ENCODE measurements around the gene CCNT1. TPM values are rescaled to one million over a fixed set of nuclear protein-coding genes. Genes with fewer than 3 reads are reported as not detected.
"Not testable (repeated sequence)": the region's sequence is repeated elsewhere in the genome, so short reads cannot be mapped to it uniquely, and the experiment has no call there.

The CCNT1 gene
- total RNA-seq, 1 donor from 2014 or later: 28.9 TPM

DNA sequence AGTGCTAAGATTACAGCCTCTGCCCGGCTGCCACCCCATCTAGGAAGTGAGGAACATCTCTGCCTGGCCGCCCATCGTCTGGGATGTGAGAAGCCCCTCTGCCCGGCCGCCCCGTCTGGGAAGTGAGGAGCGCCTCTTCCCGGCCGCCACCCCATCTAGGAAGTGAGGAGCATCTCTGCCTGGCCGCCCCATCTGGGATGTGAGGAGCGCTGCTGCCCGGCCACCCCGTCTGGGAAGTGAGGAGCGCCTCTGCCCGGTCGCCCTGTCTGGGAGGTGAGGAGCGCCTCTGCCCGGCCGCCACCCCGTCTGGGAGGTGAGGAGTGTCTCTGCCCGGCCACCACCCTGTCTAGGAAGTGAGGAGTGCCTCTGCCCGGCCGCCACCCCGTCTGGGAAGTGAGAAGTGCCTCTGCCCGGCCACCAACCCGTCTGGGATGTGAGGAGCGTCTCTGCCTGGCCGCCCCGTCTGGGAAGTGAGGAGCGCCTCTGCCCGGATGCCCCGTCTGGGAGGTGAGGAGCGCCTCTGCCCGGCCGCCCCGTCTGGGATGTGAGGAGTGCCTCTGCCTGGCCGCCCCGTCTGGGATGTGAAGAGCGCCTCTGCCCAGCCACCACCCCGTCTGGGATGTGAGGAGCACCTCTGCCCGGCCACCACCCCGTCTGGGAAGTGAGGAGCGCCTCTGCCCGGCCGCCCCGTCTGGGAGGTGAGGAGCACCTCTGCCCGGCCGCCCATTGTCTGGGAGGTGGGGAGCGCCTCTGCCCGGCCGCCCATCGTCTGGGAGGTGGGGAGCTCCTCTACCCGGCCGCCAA is 74.6 kb downstream of the CCNT1 start:
- not testable (repeated sequence) for DNase-seq (ENCODE audit: low spot score)

DNA sequence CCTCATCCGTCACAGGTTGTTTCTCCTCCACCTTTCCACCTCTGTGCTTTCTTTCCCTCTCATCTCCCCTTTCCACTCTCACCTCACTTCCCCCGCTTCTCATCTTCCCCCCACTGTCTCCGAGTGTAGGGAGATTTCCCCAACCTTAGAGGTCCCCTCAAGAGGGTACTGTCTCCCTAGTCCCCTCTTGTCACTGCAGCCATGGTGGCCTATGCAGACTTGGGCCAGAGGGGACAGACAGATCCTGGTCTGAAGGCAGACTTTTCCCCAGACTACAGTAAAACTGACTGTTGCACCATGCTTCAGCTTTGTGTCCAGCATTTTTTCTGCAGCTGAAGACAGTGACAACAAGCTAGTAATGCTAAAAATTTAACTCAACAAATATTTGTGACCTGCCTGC is 75.7 kb downstream of the CCNT1 start:
- DNase-seq (ENCODE audit: low spot score): no peak

DNA sequence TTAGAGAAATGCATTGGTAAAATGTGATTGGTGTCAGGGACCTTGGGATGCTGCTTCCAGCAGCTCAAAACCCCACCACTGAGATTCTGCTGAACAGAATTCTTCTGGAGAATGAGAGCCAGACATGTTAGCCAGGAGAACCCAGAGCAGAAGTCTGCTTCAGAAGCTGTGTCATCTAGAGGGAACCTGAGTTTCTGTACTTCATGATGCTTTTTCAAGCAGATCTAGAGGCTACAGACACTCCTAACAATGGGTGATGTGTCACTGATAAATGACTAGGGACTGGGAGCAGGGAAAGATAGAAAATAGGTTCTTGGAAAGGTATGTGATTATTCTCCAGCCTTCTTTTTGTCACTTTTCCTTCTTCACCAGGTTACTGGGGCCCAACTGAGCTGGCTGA is 76.1 kb downstream of the CCNT1 start:
- no peak for DNase-seq (ENCODE audit: low spot score)

Small RNA genes within 50 kb of the gene (microRNA-seq; reads per million reads assigned to microRNA genes)
- 4.4 reads per million for gene MIR1291 (ENCODE audit: borderline number of aligned reads)

Other genes starting within 250 kb of the CCNT1 start
- not detected for gene ANP32D, start 244.1 kb downstream of the CCNT1 start, total RNA-seq
- not detected for gene C12orf54, start 234.2 kb downstream of the CCNT1 start, total RNA-seq
- gene OR8S1, start 191.1 kb downstream of the CCNT1 start, total RNA-seq: not detected
- not detected for gene LALBA, start 146.7 kb downstream of the CCNT1 start, total RNA-seq
- 19.0 TPM for gene KANSL2, start 34.5 kb downstream of the CCNT1 start, total RNA-seq
- gene ADCY6, start 72.4 kb upstream of the CCNT1 start, total RNA-seq: 58.5 TPM
- 13.2 TPM for gene CACNB3, start 101.8 kb upstream of the CCNT1 start, total RNA-seq
- gene DDX23, start 135.5 kb upstream of the CCNT1 start, total RNA-seq: 45.1 TPM
- 4.7 TPM for gene RND1, start 149.2 kb upstream of the CCNT1 start, total RNA-seq
- gene FKBP11, start 208.8 kb upstream of the CCNT1 start, total RNA-seq: 34.2 TPM
- gene ARF3, start 240.8 kb upstream of the CCNT1 start, total RNA-seq: 149 TPM